ENCODE measurements around the gene CDKN1B. TPM values are rescaled to one million over a fixed set of nuclear protein-coding genes. Genes with fewer than 3 reads are reported as not detected.

CDKN1B gene
- total and polyA plus RNA-seq, 2 donors from 2014 or later, result 27.9 to 52.3 TPM

DNA sequence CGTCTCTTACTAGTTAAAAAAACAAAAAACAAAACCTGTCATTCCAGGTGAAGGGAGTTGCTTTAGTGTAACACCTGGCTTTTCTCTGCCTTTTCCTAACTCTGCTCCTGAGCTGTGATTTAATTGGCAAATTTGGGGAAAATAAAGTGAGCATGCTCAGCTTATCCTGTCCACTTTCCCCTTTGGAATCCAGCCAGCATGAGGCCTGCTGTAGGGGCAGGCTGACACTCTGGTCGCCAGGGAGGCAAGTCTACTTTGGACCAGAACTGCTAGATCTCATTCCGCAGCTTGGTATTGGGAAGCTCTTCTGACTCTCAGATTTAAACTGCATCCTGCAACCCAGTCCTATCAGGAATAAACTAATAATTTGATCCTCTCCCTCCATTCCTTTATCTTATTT is 30.1 kb downstream of the CDKN1B start:
- Histone ChIP-seq H3K27ac (ENCODE audit: low read depth in 2 of 2, low read length in 2 of 2) (no peak overlapping the region), H3K4me3 (ENCODE audit: low read length in 3 of 3) (no peak overlapping the region), H3K9me3 (ENCODE audit: control insufficient read depth in 2 of 3, insufficient read depth in 1 of 3, low read length in 3 of 3) (no peaks in the 10 kb centered on the region), H3K4me1 (ENCODE audit: control insufficient read depth in 2 of 3, insufficient read depth in 2 of 3, low read depth in 1 of 3, low read length in 3 of 3) (no peaks in the 10 kb centered on the region), H3K36me3 (ENCODE audit: control insufficient read depth in 2 of 3, insufficient read depth in 3 of 3, low read length in 3 of 3) (no peaks in the 10 kb centered on the region), H3K9ac (ENCODE audit: low read length in 3 of 3) (no peak overlapping the region), H3K27me3 (ENCODE audit: control insufficient read depth, insufficient read depth, low read length) (no peaks in the 10 kb centered on the region)
- TF ChIP-seq, protein P1, sequence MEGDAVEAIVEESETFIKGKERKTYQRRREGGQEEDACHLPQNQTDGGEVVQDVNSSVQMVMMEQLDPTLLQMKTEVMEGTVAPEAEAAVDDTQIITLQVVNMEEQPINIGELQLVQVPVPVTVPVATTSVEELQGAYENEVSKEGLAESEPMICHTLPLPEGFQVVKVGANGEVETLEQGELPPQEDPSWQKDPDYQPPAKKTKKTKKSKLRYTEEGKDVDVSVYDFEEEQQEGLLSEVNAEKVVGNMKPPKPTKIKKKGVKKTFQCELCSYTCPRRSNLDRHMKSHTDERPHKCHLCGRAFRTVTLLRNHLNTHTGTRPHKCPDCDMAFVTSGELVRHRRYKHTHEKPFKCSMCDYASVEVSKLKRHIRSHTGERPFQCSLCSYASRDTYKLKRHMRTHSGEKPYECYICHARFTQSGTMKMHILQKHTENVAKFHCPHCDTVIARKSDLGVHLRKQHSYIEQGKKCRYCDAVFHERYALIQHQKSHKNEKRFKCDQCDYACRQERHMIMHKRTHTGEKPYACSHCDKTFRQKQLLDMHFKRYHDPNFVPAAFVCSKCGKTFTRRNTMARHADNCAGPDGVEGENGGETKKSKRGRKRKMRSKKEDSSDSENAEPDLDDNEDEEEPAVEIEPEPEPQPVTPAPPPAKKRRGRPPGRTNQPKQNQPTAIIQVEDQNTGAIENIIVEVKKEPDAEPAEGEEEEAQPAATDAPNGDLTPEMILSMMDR (IDR thresholded peaks at IDR 0.05; ENCODE audit: borderline replicate concordance, extremely low read depth, insufficient read depth), result no peak
- intact Hi-C loops (cut with DNase I), result no loop called here
- FAIRE-seq, result no peak
- peak in 1 of 5 donors; percentile 41 for DNase-seq

DNA sequence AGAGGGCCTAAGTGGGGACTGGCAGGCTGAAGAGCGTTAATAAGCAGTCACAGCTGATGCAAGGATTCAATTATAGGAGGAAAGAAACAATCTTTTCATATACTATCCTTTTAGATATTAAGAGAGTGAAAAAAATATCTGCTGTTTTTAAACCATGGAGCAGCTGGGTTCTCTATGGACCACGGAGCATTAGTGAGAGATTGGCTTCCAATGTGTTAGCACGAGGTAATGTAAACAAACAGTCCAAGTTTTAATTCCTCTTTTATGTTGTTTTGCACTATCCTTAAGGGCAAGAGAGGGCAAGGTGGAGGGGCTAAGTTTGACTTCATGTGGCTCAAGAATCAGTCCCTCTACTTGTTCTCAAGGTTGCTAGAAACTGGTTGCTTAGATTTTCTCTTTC is 30.9 kb downstream of the CDKN1B start:
- no peaks in the 10 kb centered on the region for H3K4me1 ChIP-seq (ENCODE audit: control insufficient read depth in 2 of 3, insufficient read depth in 2 of 3, low read depth in 1 of 3, low read length in 3 of 3)
- no peak overlapping the region for H3K27ac ChIP-seq (ENCODE audit: low read depth in 2 of 2, low read length in 2 of 2)
- FAIRE-seq (no peak), DNase-seq (no peak)
- no peaks in the 10 kb centered on the region for H3K27me3 ChIP-seq (ENCODE audit: control insufficient read depth, insufficient read depth, low read length)
- H3K9ac ChIP-seq (ENCODE audit: low read length in 3 of 3), result no peak overlapping the region
- TF ChIP-seq, protein P1 (IDR thresholded peaks at IDR 0.05; ENCODE audit: borderline replicate concordance, extremely low read depth, insufficient read depth), result no peak
- H3K4me3 ChIP-seq (ENCODE audit: low read length in 3 of 3), result no peak overlapping the region
- no peaks in the 10 kb centered on the region for H3K36me3 ChIP-seq (ENCODE audit: control insufficient read depth in 2 of 3, insufficient read depth in 3 of 3, low read length in 3 of 3)
- intact Hi-C loops (cut with DNase I), result no loop called here
- no peaks in the 10 kb centered on the region for H3K9me3 ChIP-seq (ENCODE audit: control insufficient read depth in 2 of 3, insufficient read depth in 1 of 3, low read length in 3 of 3)

DNA sequence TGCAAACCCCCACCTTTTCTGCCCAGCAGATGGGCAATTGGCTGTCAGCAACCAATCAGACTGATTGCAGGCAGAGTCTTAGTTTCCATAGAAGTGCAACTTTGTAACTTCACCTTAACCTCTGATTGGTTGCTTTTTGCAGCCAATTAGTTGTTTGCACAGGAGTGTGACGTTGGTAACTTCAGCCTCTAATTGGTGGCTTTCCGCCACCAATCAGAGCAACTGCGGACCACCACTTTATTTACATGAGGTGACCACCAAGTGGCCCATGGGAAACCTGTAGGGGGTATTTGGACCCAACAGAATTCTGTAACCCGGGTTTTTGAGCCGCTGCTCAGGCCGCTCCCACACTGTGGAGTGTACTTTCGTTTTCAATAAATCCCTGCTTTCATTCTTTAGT is 32.3 kb downstream of the CDKN1B start:
- TF ChIP-seq, protein P1 (IDR thresholded peaks at IDR 0.05; ENCODE audit: borderline replicate concordance, extremely low read depth, insufficient read depth), result no peak
- no peaks in the 10 kb centered on the region for H3K4me1 ChIP-seq (ENCODE audit: control insufficient read depth in 2 of 3, insufficient read depth in 2 of 3, low read depth in 1 of 3, low read length in 3 of 3)
- peak overlapping the region in 1 of 3 donors; percentile 23 for H3K4me3 ChIP-seq (ENCODE audit: low read length in 3 of 3)
- intact Hi-C loops (cut with DNase I), result no loop called here
- H3K27ac ChIP-seq (ENCODE audit: low read depth in 2 of 2, low read length in 2 of 2), result no peak overlapping the region
- no peaks in the 10 kb centered on the region for H3K36me3 ChIP-seq (ENCODE audit: control insufficient read depth in 2 of 3, insufficient read depth in 3 of 3, low read length in 3 of 3)
- H3K9ac ChIP-seq (ENCODE audit: low read length in 3 of 3), result no peak overlapping the region
- no peaks in the 10 kb centered on the region for H3K27me3 ChIP-seq (ENCODE audit: control insufficient read depth, insufficient read depth, low read length)
- no peaks in the 10 kb centered on the region for H3K9me3 ChIP-seq (ENCODE audit: control insufficient read depth in 2 of 3, insufficient read depth in 1 of 3, low read length in 3 of 3)
- FAIRE-seq (no peak), DNase-seq (no peak)

DNA sequence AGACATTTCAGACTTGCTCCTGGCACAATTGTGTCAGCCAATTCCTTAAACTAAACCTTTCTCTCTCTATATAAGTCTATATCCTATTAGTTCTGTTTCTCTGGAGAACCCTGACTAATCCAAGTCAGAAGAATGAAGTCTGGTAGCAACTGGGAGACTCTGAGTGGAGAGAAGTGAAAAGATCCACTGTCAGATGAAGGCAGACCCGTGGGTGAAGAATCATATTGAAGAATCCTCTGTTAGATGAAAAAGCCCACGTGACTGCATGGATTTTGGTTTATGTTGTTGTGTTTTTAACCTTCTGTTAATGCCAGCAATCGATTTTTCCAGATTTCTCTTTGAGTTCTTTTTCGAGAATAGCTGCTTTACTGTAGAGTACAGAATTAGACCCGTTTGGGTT is 38.8 kb downstream of the CDKN1B start:
- Histone ChIP-seq H3K4me1 (ENCODE audit: control insufficient read depth in 2 of 3, insufficient read depth in 2 of 3, low read depth in 1 of 3, low read length in 3 of 3) (no peaks in the 10 kb centered on the region), H3K9ac (ENCODE audit: low read length in 3 of 3) (no peak overlapping the region), H3K4me3 (ENCODE audit: low read length in 3 of 3) (no peak overlapping the region), H3K36me3 (ENCODE audit: control insufficient read depth in 2 of 3, insufficient read depth in 3 of 3, low read length in 3 of 3) (no peaks in the 10 kb centered on the region), H3K27ac (ENCODE audit: low read depth in 2 of 2, low read length in 2 of 2) (no peak overlapping the region), H3K9me3 (ENCODE audit: control insufficient read depth in 2 of 3, insufficient read depth in 1 of 3, low read length in 3 of 3) (no peaks in the 10 kb centered on the region), H3K27me3 (ENCODE audit: control insufficient read depth, insufficient read depth, low read length) (no peaks in the 10 kb centered on the region)
- no peak for DNase-seq
- TF ChIP-seq, protein P1 (IDR thresholded peaks at IDR 0.05; ENCODE audit: borderline replicate concordance, extremely low read depth, insufficient read depth), result no peak
- no peak for FAIRE-seq
- intact Hi-C loops (cut with DNase I), result no loop called here
